DOHH2 (cell line): Measurements from ENCODE around the gene WDR18.

ENCODE experiments used
- H3F3A ChIP-seq: fragments of 200-600 bp; sonication (generic), shearing (Covaris generic); 2 replicates; pipeline ENCODE4 v1.6.0; 2016; ENCODE audit warnings: antibody characterized with exemption, mild to moderate bottlenecking; ENCODE audit not compliant: control insufficient read depth, insufficient read depth
- H3K27ac ChIP-seq: fragments of 200-600 bp; sonication (generic); 2 replicates; pipeline ENCODE4 v1.5.1; 2014; ENCODE audit warnings: low read depth, mild to moderate bottlenecking, low read length, moderate library complexity
- H3K27me3 ChIP-seq: fragments of 200-600 bp; sonication (generic); 2 replicates; pipeline ENCODE4 v1.6.1; 2014; ENCODE audit warnings: mild to moderate bottlenecking, low read length, mixed read lengths; ENCODE audit not compliant: control insufficient read depth
- H3K36me3 ChIP-seq: fragments of 200-600 bp; sonication (generic); 2 replicates; pipeline ENCODE4 v1.6.1; 2014; ENCODE audit warnings: mild to moderate bottlenecking, low read length, moderate library complexity, mixed read lengths; ENCODE audit not compliant: control insufficient read depth
- H3K4me1 ChIP-seq: fragments of 200-600 bp; sonication (generic); 2 replicates; pipeline ENCODE4 v1.6.1; 2014; ENCODE audit warnings: mild to moderate bottlenecking, low read length, mixed read lengths; ENCODE audit not compliant: control insufficient read depth
- H3K4me2 ChIP-seq: fragments of 200-600 bp; sonication (generic); 2 replicates; pipeline ENCODE4 v1.6.0; 2014; ENCODE audit warnings: mild to moderate bottlenecking, low read length, moderate library complexity
- H3K4me3 ChIP-seq: fragments of 200-600 bp; sonication (generic); 2 replicates; pipeline ENCODE4 v1.5.1; 2014; ENCODE audit warnings: mild to moderate bottlenecking, low read length, mixed read lengths
- H3K79me2 ChIP-seq: fragments of 200-600 bp; sonication (generic); 2 replicates; pipeline ENCODE4 v1.6.1; 2014; ENCODE audit warnings: mild to moderate bottlenecking, low read length, mixed read lengths; ENCODE audit not compliant: control insufficient read depth
- H3K9me2 ChIP-seq: fragments of 200-600 bp; sonication (generic); replicated peaks from 2 replicates; pipeline ENCODE4 v1.6.1; 2014; ENCODE audit warnings: mild to moderate bottlenecking, low read length, mixed read lengths; ENCODE audit not compliant: control insufficient read depth
- H3K9me3 ChIP-seq: fragments of 200-600 bp; sonication (generic); 2 replicates; pipeline ENCODE4 v1.6.1; 2014; ENCODE audit warnings: antibody characterized with exemption, low read length, mixed read lengths; ENCODE audit not compliant: control insufficient read depth, insufficient read depth
- H4K20me1 ChIP-seq: fragments of 200-600 bp; sonication (generic); 2 replicates; pipeline ENCODE4 v1.6.0; 2014; ENCODE audit warnings: low read depth, mild to moderate bottlenecking, antibody characterized with exemption, low read length, moderate library complexity; ENCODE audit not compliant: control insufficient read depth, insufficient read depth
- CTCF ChIP-seq: fragments of 200-600 bp; sonication (generic); IDR thresholded peaks from one replicate; pipeline ENCODE4 v1.5.1; 2014; ENCODE audit warnings: antibody characterized with exemption, mild to moderate bottlenecking, low read depth, low read length; ENCODE audit not compliant: poor library complexity, severe bottlenecking
- EZH2phosphoT487 ChIP-seq: fragments of 200-600 bp; sonication (generic); IDR thresholded peaks from 2 replicates; pipeline ENCODE4 v1.6.1; 2017; ENCODE audit warnings: borderline replicate concordance, mild to moderate bottlenecking, antibody characterized with exemption, low read length, moderate library complexity, mixed read lengths

The WDR18 gene

DNA sequence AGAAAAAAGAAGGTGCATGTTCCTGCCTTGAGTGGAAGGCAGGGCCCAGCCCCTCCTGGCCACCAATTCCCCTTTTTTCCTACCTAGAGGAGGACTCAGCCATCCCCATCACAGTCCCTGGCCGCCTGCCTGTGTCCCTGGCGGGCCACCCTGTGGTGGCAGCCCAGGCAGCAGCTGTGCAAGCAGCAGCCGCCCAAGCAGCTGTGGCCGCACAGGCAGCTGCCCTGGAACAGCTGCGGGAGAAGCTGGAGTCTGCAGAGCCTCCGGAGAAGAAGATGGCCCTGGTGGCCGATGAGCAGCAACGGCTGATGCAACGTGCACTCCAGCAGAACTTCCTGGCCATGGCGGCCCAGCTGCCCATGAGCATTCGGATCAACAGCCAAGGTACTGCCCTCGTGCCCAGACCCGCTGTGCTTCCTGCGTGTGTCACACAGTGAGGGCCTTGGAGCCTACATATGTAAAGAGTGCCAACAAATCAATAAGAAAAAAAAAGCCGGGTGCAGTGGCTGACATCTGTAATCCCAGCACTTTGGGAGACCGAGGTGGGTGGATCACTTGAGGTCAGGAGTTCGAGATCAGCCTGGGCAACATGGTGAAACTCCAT is 17.6 kb upstream of the WDR18 start:
- Histone ChIP-seq H3K4me2 (no peak overlapping the region), H3K27ac (no peak overlapping the region), H3K9me3 (peaks cover 10% of the 10 kb centered on the region), H3K36me3 (no peaks in the 10 kb centered on the region), H4K20me1 (no peaks in the 10 kb centered on the region), H3K9me2 (no peaks in the 10 kb centered on the region), H3K4me3 (no peak overlapping the region), H3F3A (no peaks in the 10 kb centered on the region), H3K4me1 (no peaks in the 10 kb centered on the region), H3K79me2 (no peaks in the 10 kb centered on the region), H3K27me3 (no peaks in the 10 kb centered on the region)
- TF ChIP-seq EZH2phosphoT487 (no peak), CTCF (no peak)

GRCh38 chr19:970695-971094 is 13.4 kb upstream of the WDR18 start:
- no peaks in the 10 kb centered on the region for H3K79me2 ChIP-seq
- H3K9me2 ChIP-seq = no peaks in the 10 kb centered on the region
- no peak overlapping the region for H3K27ac ChIP-seq
- H4K20me1 ChIP-seq = no peaks in the 10 kb centered on the region
- no peaks in the 10 kb centered on the region for H3K36me3 ChIP-seq
- H3F3A ChIP-seq = no peaks in the 10 kb centered on the region
- no peak for TF ChIP-seq EZH2phosphoT487
- peak; percentile 82 for TF ChIP-seq CTCF
- H3K4me3 ChIP-seq = no peak overlapping the region
- H3K4me1 ChIP-seq = no peaks in the 10 kb centered on the region
- no peak overlapping the region for H3K4me2 ChIP-seq
- H3K27me3 ChIP-seq = no peaks in the 10 kb centered on the region
- peaks cover 13% of the 10 kb centered on the region for H3K9me3 ChIP-seq

DNA sequence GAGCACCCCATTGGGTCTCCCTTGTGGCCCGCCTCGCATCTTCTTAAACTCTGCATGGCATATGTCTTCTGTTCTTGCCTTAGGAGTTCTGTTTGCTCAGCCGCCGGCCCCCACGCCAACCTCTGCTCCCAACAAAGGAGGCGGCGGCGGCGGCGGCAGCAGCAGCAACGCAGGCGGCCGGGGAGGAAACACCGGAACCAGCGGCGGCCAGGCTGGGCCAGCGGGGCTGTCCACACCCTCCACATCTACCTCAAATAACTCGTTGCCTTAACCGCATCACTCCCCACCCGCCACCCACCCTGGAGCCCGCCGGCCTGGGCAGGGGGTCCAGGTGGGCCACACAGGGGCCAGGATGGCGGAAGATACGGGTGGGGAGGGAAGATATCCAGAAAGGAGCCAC is 12.3 kb upstream of the WDR18 start:
- no peak for TF ChIP-seq EZH2phosphoT487
- no peak for TF ChIP-seq CTCF
- H3F3A ChIP-seq = no peaks in the 10 kb centered on the region
- H3K9me2 ChIP-seq = no peaks in the 10 kb centered on the region
- H3K4me3 ChIP-seq = no peak overlapping the region
- no peak overlapping the region for H3K27ac ChIP-seq
- H3K27me3 ChIP-seq = no peaks in the 10 kb centered on the region
- no peaks in the 10 kb centered on the region for H3K36me3 ChIP-seq
- no peaks in the 10 kb centered on the region for H3K4me1 ChIP-seq
- H3K9me3 ChIP-seq = peaks cover 13% of the 10 kb centered on the region
- no peaks in the 10 kb centered on the region for H3K79me2 ChIP-seq
- no peak overlapping the region for H3K4me2 ChIP-seq
- no peaks in the 10 kb centered on the region for H4K20me1 ChIP-seq
